Vagina (tissue), 2 donors: ENCODE results near the gene SNX3.

ENCODE experiments used
- POLR2A ChIP-seq, 2 donors: fragments of 450-650 bp; IDR thresholded peaks; one replicate each; pipeline ENCODE4 v1.6.1; 2017; ENCODE audit warnings: antibody characterized with exemption in 2 of 2, mild to moderate bottlenecking in 2 of 2, moderate library complexity in 2 of 2
- POLR2AphosphoS5 ChIP-seq, 2 donors: sonication (generic); formaldehyde crosslinking; IDR thresholded peaks; one replicate each; pipeline ENCODE4 v1.9.0; 2017; ENCODE audit warnings: antibody characterized with exemption in 2 of 2, mild to moderate bottlenecking in 2 of 2, low read depth in 1 of 2; ENCODE audit not compliant: insufficient read depth in 1 of 2
- TF ChIP-seq, protein P1 (sequence below), 3 experiments: fragments of 450-650 bp in 2 of 3; fragments of 200-600 bp in 1 of 3; sonication (generic) in 1 of 3; IDR thresholded peaks; one replicate each; pipeline ENCODE4 v1.5.1; 2017 to 2019; ENCODE audit warnings: antibody characterized with exemption in 3 of 3, mild to moderate bottlenecking in 2 of 3, moderate library complexity in 2 of 3

- TF ChIP-seq, protein P1, sequence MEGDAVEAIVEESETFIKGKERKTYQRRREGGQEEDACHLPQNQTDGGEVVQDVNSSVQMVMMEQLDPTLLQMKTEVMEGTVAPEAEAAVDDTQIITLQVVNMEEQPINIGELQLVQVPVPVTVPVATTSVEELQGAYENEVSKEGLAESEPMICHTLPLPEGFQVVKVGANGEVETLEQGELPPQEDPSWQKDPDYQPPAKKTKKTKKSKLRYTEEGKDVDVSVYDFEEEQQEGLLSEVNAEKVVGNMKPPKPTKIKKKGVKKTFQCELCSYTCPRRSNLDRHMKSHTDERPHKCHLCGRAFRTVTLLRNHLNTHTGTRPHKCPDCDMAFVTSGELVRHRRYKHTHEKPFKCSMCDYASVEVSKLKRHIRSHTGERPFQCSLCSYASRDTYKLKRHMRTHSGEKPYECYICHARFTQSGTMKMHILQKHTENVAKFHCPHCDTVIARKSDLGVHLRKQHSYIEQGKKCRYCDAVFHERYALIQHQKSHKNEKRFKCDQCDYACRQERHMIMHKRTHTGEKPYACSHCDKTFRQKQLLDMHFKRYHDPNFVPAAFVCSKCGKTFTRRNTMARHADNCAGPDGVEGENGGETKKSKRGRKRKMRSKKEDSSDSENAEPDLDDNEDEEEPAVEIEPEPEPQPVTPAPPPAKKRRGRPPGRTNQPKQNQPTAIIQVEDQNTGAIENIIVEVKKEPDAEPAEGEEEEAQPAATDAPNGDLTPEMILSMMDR (IDR thresholded peaks at IDR 0.05): no peak
- no peak for TF ChIP-seq POLR2AphosphoS5 (IDR thresholded peaks at IDR 0.05; ENCODE audit: insufficient read depth in 1 of 2, low read depth in 1 of 2)
- TF ChIP-seq POLR2A (IDR thresholded peaks at IDR 0.05): no peak
These were observed 60.7 kb downstream of the SNX3 start for GRCh38 chr6:108200186-108200585.
